GM19025 (cell line): ENCODE results near the gene PLOD1.
"Not testable (repeated sequence)": the region's sequence is repeated elsewhere in the genome, so short reads cannot be mapped to it uniquely, and the experiment has no call there.

Experiments
- ATAC-seq: cut with Tn5 transposase; IDR thresholded peaks from one replicate; pipeline ENCODE4 v1.9.1; 2021; ENCODE audit warnings: mild to moderate bottlenecking, low read depth, moderate library complexity; ENCODE audit not compliant: unreplicated experiment

The PLOD1 gene

GRCh38 chr1:11935733-11936132, 1.2 kb downstream of the PLOD1 start:
- not testable (repeated sequence) for ATAC-seq

GRCh38 chr1:11938722-11939526, 4.4 kb downstream of the PLOD1 start:
- ATAC-seq = no peak

GRCh38 chr1:11939794-11940193, 5.3 kb downstream of the PLOD1 start:
- ATAC-seq = not testable (repeated sequence)

GRCh38 chr1:11940260-11940921, 5.9 kb downstream of the PLOD1 start:
- ATAC-seq = no peak

GRCh38 chr1:11942280-11942679, 7.8 kb downstream of the PLOD1 start:
- ATAC-seq = no peak

GRCh38 chr1:11943619-11944018, 9.1 kb downstream of the PLOD1 start:
- ATAC-seq = no peak

- no peak for ATAC-seq
These were observed 9.9 kb downstream of the PLOD1 start for GRCh38 chr1:11944358-11944931.

GRCh38 chr1:11946647-11947046, 12.1 kb downstream of the PLOD1 start:
- no peak for ATAC-seq

- ATAC-seq = no peak
These were observed 14.4 kb downstream of the PLOD1 start for GRCh38 chr1:11948822-11949458.

GRCh38 chr1:11951901-11952300, 17.4 kb downstream of the PLOD1 start:
- no peak for ATAC-seq

GRCh38 chr1:11952455-11953109, 18.1 kb downstream of the PLOD1 start:
- no peak for ATAC-seq

- ATAC-seq = no peak
These were observed 20.7 kb downstream of the PLOD1 start for GRCh38 chr1:11955221-11955620.

GRCh38 chr1:11957398-11957797, 22.9 kb downstream of the PLOD1 start:
- no peak for ATAC-seq

GRCh38 chr1:11957897-11958296, 23.4 kb downstream of the PLOD1 start:
- no peak for ATAC-seq

- no peak for ATAC-seq
These were observed 25.8 kb downstream of the PLOD1 start for GRCh38 chr1:11960276-11960675.

GRCh38 chr1:11960715-11961114, 26.2 kb downstream of the PLOD1 start:
- ATAC-seq = no peak

GRCh38 chr1:11961230-11961629, 26.7 kb downstream of the PLOD1 start:
- ATAC-seq = no peak

GRCh38 chr1:11963622-11964021, 29.1 kb downstream of the PLOD1 start:
- ATAC-seq = no peak

GRCh38 chr1:11964656-11965055, 30.1 kb downstream of the PLOD1 start:
- ATAC-seq = no peak

- ATAC-seq = no peak
These were observed 32.6 kb downstream of the PLOD1 start for GRCh38 chr1:11967028-11967547.
